Mammary epithelial cell (primary cell): Measurements from ENCODE around the gene MAP3K7.

ENCODE experiments used
- CTCF ChIP-seq, 2 donors: IDR thresholded peaks in 1 of 2; conservative IDR thresholded peaks in 1 of 2; 2 replicates each; pipeline ENCODE4 v1.5.1; 2011 to 2012; ENCODE audit warnings: inconsistent platforms in 2 of 2, low read length in 2 of 2, mild to moderate bottlenecking in 2 of 2, control low read depth in 1 of 2, low read depth in 1 of 2; ENCODE audit not compliant: insufficient read depth in 1 of 2; ENCODE audit errors: extremely low read depth in 1 of 2
- EZH2 ChIP-seq: IDR thresholded peaks from 2 replicates; pipeline ENCODE4 v1.6.1; 2012; ENCODE audit warnings: low read length, inconsistent platforms, borderline replicate concordance

GRCh38 chr6:90619221-90619620, 32.3 kb upstream of the MAP3K7 start:
- TF ChIP-seq CTCF (conservative IDR thresholded peaks at IDR 0.05 in 1 of 2, IDR thresholded peaks at IDR 0.05 in 1 of 2; ENCODE audit: extremely low read depth in 1 of 2, insufficient read depth in 1 of 2, low read depth in 1 of 2, low read length in 2 of 2) (no peak), EZH2 (no peak)
